Neural cell (in vitro differentiated cells): Measurements from ENCODE around the gene DAP3. TPM values are rescaled to one million over a fixed set of nuclear protein-coding genes. Genes with fewer than 3 reads are reported as not detected.
"Not testable (repeated sequence)": the region's sequence is repeated elsewhere in the genome, so short reads cannot be mapped to it uniquely, and the experiment has no call there.

Experiments used
- H2AFZ ChIP-seq: fragments of 200-600, 300-800 bp; sonication (generic), shearing (Covaris generic); 2 replicates; pipeline ENCODE4 v1.6.0; 2014; ENCODE audit warnings: low read depth, mild to moderate bottlenecking, antibody characterized with exemption, low read length, moderate library complexity
- H3F3A ChIP-seq: fragments of 200-600 bp; shearing (Covaris generic); 2 replicates; pipeline ENCODE4 v1.6.1; 2016; ENCODE audit warnings: mild to moderate bottlenecking, moderate library complexity, mixed read lengths, antibody characterized with exemption, low read length; ENCODE audit not compliant: insufficient read depth, poor library complexity, severe bottlenecking
- H3K27ac ChIP-seq: fragments of 200-600, 300-800 bp; sonication (generic), shearing (Covaris generic); 2 replicates; pipeline ENCODE4 v1.5.1; 2014; ENCODE audit warnings: mild to moderate bottlenecking, low read length, moderate library complexity
- H3K27me3 ChIP-seq: fragments of 300-800, 200-600 bp; sonication (generic), shearing (Covaris generic); 2 replicates; pipeline ENCODE4 v1.6.0; 2014; ENCODE audit warnings: mild to moderate bottlenecking, low read depth, low read length, moderate library complexity; ENCODE audit not compliant: insufficient read depth
- H3K36me3 ChIP-seq: fragments of 300-800, 200-600 bp; sonication (generic), shearing (Covaris generic); 2 replicates; pipeline ENCODE4 v1.5.1; 2014; ENCODE audit warnings: mild to moderate bottlenecking, antibody characterized with exemption, low read length, moderate library complexity; ENCODE audit not compliant: insufficient read depth
- H3K4me2 ChIP-seq: fragments of 300-800, 200-600 bp; sonication (generic), shearing (Covaris generic); 2 replicates; pipeline ENCODE4 v1.6.0; 2014; ENCODE audit warnings: mild to moderate bottlenecking, low read length
- H3K4me3 ChIP-seq: fragments of 300-800, 200-600 bp; sonication (generic), shearing (Covaris generic); 2 replicates; pipeline ENCODE4 v1.5.1; 2014; ENCODE audit warnings: mild to moderate bottlenecking, low read length, moderate library complexity
- H3K79me2 ChIP-seq: fragments of 200-600 bp; shearing (Covaris generic); replicated peaks from 2 replicates; pipeline ENCODE4 v1.6.0; 2014; ENCODE audit warnings: mild to moderate bottlenecking, low read length, moderate library complexity; ENCODE audit not compliant: insufficient read depth
- H3K9ac ChIP-seq: fragments of 300-800, 200-600 bp; sonication (generic), shearing (Covaris generic); 2 replicates; pipeline ENCODE4 v1.6.1; 2016; ENCODE audit warnings: mild to moderate bottlenecking, low read length, mixed read lengths
- H3K9me2 ChIP-seq: fragments of 200-600 bp; shearing (Covaris generic); 2 replicates; pipeline ENCODE4 v1.6.1; 2016; ENCODE audit warnings: mild to moderate bottlenecking, low read length, mixed read lengths; ENCODE audit not compliant: insufficient read depth
- H3K9me3 ChIP-seq: fragments of 200-600, 300-800 bp; sonication (generic), shearing (Covaris generic); 2 replicates; pipeline ENCODE4 v1.6.1; 2016; ENCODE audit warnings: mild to moderate bottlenecking, mixed run types, low read length, moderate library complexity, mixed read lengths
- H4K20me1 ChIP-seq: fragments of 200-600 bp; shearing (Covaris generic); 2 replicates; pipeline ENCODE4 v1.6.1; 2016; ENCODE audit warnings: mild to moderate bottlenecking, mixed run types; ENCODE audit not compliant: insufficient read depth
- EP300 ChIP-seq: fragments of 450-650 bp; conservative IDR thresholded peaks from 2 replicates; pipeline ENCODE4 v1.6.1; 2014; ENCODE audit warnings: antibody characterized with exemption, mild to moderate bottlenecking, moderate library complexity; ENCODE audit not compliant: poor library complexity, severe bottlenecking
- EZH2 ChIP-seq: fragments of 200-600, 300-800 bp; shearing (Covaris generic), sonication (generic); IDR thresholded peaks from 2 replicates; pipeline ENCODE4 v1.6.1; 2014; ENCODE audit warnings: antibody characterized with exemption, low read length, borderline replicate concordance, mild to moderate bottlenecking; ENCODE audit not compliant: insufficient read depth, poor library complexity, severe bottlenecking
- MXI1 ChIP-seq: fragments of 450-650 bp; conservative IDR thresholded peaks from 2 replicates; pipeline ENCODE4 v1.6.1; 2014; ENCODE audit warnings: antibody characterized with exemption, mild to moderate bottlenecking; ENCODE audit not compliant: poor library complexity, severe bottlenecking
- POLR2AphosphoS5 ChIP-seq: IDR thresholded peaks from 2 replicates; pipeline ENCODE4 v1.6.1; 2012
- RAD21 ChIP-seq: fragments of 450-650 bp; conservative IDR thresholded peaks from 2 replicates; pipeline ENCODE4 v1.6.1; 2014; ENCODE audit warnings: antibody characterized with exemption, mild to moderate bottlenecking, moderate library complexity
- SMC3 ChIP-seq: fragments of 450-650 bp; conservative IDR thresholded peaks from 2 replicates; pipeline ENCODE4 v1.6.1; 2014; ENCODE audit warnings: antibody characterized with exemption, mild to moderate bottlenecking, moderate library complexity; ENCODE audit not compliant: poor library complexity
- TAF1 ChIP-seq: IDR thresholded peaks from 2 replicates; pipeline ENCODE4 v1.6.1; 2012; ENCODE audit warnings: low read depth
- polyA plus RNA-seq: library from polyadenylated mRNA; depleted of rRNA; stranded (reverse); fragments of >200 nt; gene quantifications from 2 replicates; pipeline ENCODE4 v1.2.3, GENCODE V29; 2014
- TF ChIP-seq, protein P1 (sequence below): IDR thresholded peaks from 2 replicates; pipeline ENCODE4 v1.6.1; 2012; ENCODE audit warnings: borderline replicate concordance
- TF ChIP-seq, protein P2 (sequence below): fragments of 450-650 bp; IDR thresholded peaks from 2 replicates; pipeline ENCODE4 v1.5.1; 2014; ENCODE audit warnings: antibody characterized with exemption, mild to moderate bottlenecking, moderate library complexity; ENCODE audit not compliant: poor library complexity, severe bottlenecking

DAP3 gene
- polyA plus RNA-seq, 1 donor from 2014 or later = 180 TPM

DNA sequence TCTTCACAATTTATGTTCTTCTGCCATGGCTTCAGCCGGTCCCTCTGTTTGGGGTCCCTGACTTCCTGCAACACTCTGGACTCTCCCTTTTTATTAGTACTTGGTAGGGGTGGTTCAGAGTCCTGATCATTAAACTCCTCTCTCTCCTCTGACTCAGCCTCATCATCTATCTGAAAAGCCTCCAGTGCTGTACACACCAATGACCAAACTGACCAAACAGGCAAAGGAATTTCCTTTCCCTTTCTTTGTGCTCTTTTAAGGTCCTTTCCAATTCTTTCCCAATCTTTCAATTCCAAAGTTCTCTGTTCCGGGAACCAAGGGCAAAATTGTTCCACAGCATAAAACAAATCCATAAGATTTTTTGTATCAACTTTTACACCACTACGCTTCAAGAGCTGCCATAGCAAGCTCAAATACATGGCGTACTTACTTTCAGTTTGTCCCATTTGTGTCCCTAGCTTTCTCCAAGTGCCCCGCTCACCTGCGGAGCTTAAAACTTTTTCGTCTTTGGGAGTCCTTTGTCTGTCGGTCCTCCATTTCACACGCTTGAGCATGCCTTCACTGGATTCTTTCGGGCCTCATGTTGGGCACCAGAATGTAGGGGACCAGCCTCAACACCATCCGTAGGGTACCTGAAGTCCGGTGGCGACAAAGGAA is 9.6 kb downstream of the DAP3 start:
- Histone ChIP-seq H2AFZ (no peak overlapping the region), H3K4me2 (no peak overlapping the region), H4K20me1 (no peaks in the 10 kb centered on the region)

DNA sequence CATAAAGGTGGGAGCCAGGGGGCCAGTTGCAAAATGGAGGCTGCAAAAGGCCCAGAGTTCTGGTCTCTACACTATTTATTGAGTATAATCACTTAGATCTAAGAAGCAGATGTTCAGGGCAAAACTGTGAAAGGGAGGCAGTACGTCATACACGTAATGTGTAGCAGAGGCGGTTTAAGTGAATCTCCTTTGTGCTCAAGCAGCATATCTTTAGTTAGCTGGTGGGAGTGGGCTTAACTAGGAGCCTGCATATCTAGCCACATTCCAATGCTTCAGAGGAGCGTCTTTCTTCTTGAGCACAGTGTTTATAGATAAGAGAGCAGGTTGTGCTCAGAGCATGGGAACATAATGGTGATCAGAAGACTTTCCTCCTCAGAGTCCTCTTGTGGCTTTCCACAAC is 10.2 kb downstream of the DAP3 start:
- not testable (repeated sequence) for H3K36me3 ChIP-seq, H3K4me2 ChIP-seq, H3K27ac ChIP-seq, H3F3A ChIP-seq, H3K9ac ChIP-seq, H3K9me3 ChIP-seq, H4K20me1 ChIP-seq, H3K9me2 ChIP-seq, H2AFZ ChIP-seq, H3K4me3 ChIP-seq, H3K27me3 ChIP-seq
- peaks cover 35% of the 10 kb centered on the region for H3K79me2 ChIP-seq

More for the DNA sequence above, 9.6 kb downstream of the DAP3 start:
- H3K9ac ChIP-seq = no peak overlapping the region
- H3K4me3 ChIP-seq = no peak overlapping the region
- no peaks in the 10 kb centered on the region for H3F3A ChIP-seq
- H3K9me3 ChIP-seq = no peaks in the 10 kb centered on the region
- H3K27me3 ChIP-seq = no peaks in the 10 kb centered on the region
- H3K79me2 ChIP-seq = peaks cover 37% of the 10 kb centered on the region
- no peak overlapping the region for H3K27ac ChIP-seq
- H3K36me3 ChIP-seq = no peaks in the 10 kb centered on the region
- no peak for TF ChIP-seq EZH2
- no peak for TF ChIP-seq TAF1
- no peak for TF ChIP-seq POLR2AphosphoS5
- TF ChIP-seq, protein P1, sequence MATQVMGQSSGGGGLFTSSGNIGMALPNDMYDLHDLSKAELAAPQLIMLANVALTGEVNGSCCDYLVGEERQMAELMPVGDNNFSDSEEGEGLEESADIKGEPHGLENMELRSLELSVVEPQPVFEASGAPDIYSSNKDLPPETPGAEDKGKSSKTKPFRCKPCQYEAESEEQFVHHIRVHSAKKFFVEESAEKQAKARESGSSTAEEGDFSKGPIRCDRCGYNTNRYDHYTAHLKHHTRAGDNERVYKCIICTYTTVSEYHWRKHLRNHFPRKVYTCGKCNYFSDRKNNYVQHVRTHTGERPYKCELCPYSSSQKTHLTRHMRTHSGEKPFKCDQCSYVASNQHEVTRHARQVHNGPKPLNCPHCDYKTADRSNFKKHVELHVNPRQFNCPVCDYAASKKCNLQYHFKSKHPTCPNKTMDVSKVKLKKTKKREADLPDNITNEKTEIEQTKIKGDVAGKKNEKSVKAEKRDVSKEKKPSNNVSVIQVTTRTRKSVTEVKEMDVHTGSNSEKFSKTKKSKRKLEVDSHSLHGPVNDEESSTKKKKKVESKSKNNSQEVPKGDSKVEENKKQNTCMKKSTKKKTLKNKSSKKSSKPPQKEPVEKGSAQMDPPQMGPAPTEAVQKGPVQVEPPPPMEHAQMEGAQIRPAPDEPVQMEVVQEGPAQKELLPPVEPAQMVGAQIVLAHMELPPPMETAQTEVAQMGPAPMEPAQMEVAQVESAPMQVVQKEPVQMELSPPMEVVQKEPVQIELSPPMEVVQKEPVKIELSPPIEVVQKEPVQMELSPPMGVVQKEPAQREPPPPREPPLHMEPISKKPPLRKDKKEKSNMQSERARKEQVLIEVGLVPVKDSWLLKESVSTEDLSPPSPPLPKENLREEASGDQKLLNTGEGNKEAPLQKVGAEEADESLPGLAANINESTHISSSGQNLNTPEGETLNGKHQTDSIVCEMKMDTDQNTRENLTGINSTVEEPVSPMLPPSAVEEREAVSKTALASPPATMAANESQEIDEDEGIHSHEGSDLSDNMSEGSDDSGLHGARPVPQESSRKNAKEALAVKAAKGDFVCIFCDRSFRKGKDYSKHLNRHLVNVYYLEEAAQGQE = no peak
- no peak for TF ChIP-seq MXI1
- TF ChIP-seq SMC3 = no peak
- no peak for TF ChIP-seq EP300
- TF ChIP-seq, protein P2, sequence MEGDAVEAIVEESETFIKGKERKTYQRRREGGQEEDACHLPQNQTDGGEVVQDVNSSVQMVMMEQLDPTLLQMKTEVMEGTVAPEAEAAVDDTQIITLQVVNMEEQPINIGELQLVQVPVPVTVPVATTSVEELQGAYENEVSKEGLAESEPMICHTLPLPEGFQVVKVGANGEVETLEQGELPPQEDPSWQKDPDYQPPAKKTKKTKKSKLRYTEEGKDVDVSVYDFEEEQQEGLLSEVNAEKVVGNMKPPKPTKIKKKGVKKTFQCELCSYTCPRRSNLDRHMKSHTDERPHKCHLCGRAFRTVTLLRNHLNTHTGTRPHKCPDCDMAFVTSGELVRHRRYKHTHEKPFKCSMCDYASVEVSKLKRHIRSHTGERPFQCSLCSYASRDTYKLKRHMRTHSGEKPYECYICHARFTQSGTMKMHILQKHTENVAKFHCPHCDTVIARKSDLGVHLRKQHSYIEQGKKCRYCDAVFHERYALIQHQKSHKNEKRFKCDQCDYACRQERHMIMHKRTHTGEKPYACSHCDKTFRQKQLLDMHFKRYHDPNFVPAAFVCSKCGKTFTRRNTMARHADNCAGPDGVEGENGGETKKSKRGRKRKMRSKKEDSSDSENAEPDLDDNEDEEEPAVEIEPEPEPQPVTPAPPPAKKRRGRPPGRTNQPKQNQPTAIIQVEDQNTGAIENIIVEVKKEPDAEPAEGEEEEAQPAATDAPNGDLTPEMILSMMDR = no peak
- no peak for TF ChIP-seq RAD21
- H3K9me2 ChIP-seq = no peaks in the 10 kb centered on the region

DNA sequence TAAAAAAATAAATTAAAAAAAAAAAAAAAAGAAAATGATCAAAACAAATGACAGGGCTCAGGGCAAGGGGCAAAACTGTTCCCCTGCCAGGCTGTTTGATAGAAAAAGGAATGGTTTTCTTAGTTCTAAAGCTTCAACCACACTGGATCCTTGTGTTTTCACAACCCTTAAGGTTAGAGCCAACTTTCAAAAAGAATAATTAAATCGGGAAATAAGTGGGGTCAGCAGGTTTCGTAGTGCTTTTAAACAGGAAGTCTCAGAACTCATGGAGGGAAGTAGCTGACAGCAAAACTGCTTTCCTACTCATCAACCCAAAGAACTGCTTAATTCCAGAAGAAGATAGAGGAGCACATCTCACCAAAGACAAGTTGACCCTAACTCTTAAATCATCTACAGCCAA is 12.8 kb downstream of the DAP3 start:
- not testable (repeated sequence) for H2AFZ ChIP-seq, H3K27ac ChIP-seq, H3K36me3 ChIP-seq, H3K9ac ChIP-seq, H4K20me1 ChIP-seq, H3K4me2 ChIP-seq, H3K9me2 ChIP-seq, H3F3A ChIP-seq, H3K9me3 ChIP-seq, H3K27me3 ChIP-seq, H3K4me3 ChIP-seq
- peaks cover 16% of the 10 kb centered on the region for H3K79me2 ChIP-seq
